GM19324 (cell line): ENCODE measurements around the gene IGFBP3.

Source experiments
- ATAC-seq: cut with Tn5 transposase; IDR thresholded peaks from one replicate; pipeline ENCODE4 v1.9.1; 2021; ENCODE audit warnings: mild to moderate bottlenecking, moderate library complexity; ENCODE audit not compliant: unreplicated experiment, low FRiP score

The IGFBP3 gene

DNA sequence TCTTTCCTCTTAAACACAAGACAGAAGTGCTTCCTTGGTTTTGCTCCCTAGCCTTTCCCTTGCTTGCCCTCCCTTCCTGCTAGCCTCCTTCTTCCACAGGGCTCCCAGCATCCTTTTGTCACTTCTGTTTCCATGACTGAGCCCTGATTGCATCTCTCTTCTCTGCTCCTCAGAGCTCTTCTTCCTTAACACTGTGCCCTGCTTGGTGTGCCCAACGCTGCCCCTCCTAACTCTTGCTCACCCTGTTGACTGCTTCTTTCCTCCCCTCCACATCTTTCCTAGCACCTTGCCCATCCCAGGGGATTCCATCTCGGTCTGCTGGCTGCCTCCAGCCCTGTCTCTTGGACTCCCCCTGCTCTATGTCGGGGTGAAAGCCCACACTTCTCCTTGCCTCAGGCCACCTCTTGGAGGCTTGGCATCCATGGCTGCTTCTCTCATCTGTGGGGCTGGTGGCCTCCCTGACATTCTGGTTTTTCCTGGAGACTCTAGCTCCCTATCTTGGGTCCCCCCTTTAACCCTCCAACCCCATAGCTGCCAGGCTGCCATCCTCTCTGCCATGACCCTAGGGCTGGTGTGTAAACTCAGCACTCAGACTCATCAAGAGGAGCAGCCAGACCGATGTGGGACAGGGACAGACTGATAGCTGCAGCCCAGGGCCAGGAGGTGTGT is 26.9 kb downstream of the IGFBP3 start:
- ATAC-seq: no peak

DNA sequence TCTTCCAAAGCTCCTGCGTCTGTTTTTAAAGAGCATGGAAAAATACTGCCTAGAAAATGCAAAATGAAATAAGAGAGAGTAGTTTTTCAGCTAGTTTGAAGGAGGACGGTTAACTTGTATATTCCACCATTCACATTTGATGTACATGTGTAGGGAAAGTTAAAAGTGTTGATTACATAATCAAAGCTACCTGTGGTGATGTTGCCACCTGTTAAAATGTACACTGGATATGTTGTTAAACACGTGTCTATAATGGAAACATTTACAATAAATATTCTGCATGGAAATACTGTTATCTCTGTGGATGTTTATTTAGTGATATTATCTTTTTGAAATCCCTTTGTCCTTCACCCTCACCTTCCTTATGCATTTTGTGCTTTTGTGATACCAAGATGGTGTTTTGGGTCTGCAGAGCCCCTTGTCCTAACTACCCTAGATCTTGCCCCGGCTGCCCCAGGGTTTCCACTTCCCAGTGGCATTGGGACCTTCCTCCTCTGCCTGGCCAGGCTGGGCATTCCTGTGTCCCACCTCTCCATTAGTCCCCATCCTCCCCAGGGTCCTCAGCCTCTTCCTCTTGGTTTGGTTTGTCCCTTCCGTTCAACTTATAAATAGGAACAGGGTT is 27.6 kb downstream of the IGFBP3 start:
- no peak for ATAC-seq

DNA sequence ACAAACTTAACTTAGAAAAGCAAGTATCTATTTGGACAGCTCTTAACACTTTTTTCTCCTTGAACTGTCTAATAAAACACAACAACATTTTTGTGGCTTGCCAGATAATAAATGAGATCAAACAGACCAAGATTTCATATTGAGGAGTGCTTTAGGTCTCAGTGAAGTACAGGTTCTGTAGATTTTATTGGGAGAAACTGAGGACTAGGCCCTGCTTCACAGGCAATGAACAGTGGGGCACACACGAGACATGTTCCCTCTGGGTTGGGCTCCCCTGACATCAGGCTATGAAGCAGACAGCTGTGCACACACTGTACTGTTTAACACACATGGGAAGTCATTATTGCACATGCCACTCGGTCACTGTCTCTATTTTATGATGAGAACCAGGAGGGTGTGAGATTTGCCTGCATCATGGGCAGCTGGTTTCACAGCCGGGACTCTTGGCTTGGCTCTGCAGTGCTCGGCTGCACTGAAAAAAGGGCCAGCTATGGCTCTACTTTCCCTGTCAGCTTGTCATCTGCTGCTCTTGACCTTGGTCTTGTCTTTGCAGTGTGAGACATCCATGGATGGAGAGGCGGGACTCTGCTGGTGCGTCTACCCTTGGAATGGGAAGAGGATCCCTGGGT is 28.6 kb downstream of the IGFBP3 start:
- no peak for ATAC-seq

DNA sequence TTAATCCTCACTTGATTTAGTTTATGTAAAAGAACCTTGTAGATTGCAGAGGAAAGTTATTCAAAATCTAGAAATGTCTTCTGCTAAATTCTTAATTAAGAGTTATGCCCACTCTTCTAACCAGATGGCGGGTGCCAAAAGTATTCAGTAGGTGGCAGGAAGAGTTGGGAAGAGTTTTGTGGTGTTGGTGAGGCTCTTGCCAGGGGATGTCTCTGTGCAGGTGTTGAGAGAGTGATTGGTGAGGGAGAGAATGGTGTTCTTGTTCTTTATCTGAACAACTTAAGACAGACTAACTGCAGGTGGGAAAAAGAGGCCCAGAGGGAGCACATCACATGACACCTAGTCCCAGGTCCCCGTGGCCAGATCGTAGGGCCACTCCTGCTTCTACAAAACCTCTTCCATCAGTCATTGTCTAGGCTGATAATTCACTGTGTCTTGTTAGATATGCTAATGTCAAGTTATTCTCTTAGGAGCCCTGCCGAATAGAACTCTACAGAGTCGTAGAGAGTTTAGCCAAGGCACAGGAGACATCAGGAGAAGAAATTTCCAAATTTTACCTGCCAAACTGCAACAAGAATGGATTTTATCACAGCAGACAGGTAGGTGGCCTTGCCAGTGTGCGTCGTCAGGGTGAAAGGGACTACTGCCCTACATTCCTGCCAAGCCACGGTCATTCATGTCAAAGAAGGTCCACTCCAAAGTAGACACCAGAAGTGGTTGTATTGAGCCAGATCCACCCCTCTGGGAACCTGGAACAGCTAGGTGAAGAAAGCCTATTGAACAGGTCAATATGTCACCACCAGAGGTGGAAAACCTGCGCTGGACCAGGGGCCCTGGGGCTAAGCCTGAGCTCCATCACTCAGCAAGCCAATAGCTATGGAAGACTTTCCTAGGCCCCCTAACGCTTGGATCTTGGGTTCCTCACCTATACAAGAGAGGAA is 29.3 kb downstream of the IGFBP3 start:
- no peak for ATAC-seq

DNA sequence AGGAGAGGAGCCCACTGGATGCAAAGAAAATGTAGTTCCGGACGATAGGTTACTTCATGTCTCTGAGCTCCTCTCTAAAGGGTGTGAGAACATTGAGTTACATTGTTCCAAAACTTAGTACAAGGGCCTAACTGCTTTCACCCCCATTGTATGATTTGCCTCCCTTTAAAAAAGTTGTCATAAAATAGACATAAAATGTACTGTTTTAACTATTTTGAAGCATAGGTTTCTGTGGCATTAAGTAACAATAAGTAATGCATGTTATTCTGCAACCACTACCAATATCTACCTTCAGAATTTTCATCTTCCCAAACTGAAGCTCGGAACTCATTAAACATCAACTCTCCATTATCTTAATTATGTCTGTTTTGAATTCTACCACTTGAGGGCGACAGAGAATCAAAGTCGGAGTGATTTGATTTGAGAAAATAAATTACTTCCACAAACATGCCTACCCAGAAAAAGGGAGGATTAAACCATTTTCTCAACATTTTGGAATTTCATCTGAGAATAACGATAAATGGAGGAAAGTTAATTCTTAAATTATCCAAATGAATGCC is 30.1 kb downstream of the IGFBP3 start:
- ATAC-seq: no peak

DNA sequence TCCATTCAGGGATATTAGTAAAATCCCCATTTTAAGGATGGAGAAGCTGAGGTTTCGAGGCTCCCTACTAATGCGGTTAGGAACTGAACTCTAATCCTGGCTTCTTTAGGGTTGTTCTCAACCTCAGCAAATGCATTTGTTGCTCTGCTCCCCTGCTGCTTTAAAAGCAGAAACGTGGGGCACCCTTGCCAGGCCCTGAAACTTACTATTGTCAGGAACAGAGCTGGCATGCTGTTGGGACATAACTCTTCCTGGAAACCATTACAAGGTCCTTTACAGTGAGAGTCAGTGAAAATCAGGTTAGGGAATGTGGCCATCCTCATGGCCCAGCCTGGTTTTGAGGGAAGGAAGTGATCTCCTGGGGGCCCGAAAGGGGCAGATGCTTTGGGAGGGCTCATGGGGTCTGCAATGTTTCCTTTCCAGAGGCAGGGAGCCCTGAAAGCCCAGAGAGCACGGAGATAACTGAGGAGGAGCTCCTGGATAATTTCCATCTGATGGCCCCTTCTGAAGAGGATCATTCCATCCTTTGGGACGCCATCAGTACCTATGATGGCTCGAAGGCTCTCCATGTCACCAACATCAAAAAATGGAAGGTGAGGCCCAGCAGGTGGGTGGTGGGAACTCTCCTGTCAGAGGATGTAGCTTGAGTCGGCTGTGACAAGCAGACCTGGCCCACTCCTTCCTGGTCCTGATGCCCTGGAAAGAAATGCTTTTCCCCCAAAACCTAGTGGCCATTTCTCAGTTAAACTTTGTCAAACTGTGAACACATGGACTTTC is 30.8 kb downstream of the IGFBP3 start:
- ATAC-seq: no peak

DNA sequence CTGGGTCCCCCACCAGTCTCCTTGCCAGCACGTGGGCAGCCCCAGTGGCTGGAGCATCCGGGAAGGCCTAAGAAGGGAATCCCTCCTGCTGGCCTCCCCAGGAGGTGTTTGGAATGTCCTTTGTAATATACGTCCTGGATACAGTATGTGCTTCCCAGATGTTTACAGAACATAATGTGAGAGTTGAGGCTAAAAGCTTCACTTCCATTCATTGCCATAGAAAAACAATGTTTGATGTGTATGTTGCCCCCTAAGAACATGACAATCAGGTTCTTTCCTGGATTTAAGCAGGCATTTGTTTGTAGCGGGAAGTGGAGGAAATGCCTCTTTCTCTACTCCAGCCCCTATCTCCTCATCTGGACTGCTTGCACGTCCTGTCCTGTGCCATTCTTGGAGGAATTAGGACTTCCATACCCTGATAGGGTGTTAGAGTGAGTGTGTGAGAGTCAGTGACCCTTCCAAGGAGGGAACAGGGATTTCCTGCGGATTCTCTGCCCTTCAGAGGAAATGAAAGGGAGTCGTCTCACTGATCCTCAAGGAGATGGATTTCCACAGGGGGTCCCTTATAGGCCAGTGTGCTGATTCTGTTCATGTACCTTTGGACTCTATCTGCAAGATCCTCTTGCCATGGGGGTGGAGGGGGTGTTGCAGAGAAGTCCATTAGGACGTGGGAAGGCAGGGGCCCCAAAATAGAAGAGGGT is 31.6 kb downstream of the IGFBP3 start:
- ATAC-seq: no peak

DNA sequence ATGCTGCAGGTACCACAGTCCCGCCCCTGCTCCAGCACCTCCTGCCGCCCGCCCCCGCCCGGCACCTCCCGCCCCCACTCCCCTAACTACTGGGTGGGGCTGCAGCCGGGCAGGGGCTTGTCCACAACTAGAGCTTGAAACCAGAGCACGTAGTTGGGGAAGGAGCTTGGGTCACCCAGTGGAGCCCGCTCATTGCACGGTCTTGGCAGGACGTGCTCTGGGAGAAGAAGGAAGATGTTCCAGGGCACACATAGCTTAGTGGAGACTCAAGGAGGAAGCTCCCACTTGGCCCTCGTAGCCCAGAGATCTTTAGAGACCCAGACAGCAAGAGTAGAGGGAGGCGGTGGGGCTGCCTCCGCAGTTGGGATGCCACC is 32.1 kb downstream of the IGFBP3 start:
- no peak for ATAC-seq

DNA sequence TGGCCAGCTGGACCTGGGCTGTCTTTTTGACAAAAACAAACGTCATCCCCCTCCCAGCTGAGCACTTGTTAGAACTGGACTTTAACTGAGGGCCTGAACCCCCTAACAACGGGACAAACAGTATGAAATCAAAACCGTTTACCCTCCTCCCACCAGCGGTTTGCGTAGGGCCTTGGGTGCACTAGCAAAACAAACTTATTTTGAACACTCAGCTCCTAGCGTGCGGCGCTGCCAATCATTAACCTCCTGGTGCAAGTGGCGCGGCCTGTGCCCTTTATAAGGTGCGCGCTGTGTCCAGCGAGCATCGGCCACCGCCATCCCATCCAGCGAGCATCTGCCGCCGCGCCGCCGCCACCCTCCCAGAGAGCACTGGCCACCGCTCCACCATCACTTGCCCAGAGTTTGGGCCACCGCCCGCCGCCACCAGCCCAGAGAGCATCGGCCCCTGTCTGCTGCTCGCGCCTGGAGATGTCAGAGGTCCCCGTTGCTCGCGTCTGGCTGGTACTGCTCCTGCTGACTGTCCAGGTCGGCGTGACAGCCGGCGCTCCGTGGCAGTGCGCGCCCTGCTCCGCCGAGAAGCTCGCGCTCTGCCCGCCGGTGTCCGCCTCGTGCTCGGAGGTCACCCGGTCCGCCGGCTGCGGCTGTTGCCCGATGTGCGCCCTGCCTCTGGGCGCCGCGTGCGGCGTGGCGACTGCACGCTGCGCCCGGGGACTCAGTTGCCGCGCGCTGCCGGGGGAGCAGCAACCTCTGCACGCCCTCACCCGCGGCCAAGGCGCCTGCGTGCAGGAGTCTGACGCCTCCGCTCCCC is 32.7 kb downstream of the IGFBP3 start, which contains the start of gene IGFBP1:
IGFBP1 (plus strand) TSS at position 304 of the 808 bp plus-strand sequence; CDS start at position 469, 165 bp downstream.
- no peak for ATAC-seq

DNA sequence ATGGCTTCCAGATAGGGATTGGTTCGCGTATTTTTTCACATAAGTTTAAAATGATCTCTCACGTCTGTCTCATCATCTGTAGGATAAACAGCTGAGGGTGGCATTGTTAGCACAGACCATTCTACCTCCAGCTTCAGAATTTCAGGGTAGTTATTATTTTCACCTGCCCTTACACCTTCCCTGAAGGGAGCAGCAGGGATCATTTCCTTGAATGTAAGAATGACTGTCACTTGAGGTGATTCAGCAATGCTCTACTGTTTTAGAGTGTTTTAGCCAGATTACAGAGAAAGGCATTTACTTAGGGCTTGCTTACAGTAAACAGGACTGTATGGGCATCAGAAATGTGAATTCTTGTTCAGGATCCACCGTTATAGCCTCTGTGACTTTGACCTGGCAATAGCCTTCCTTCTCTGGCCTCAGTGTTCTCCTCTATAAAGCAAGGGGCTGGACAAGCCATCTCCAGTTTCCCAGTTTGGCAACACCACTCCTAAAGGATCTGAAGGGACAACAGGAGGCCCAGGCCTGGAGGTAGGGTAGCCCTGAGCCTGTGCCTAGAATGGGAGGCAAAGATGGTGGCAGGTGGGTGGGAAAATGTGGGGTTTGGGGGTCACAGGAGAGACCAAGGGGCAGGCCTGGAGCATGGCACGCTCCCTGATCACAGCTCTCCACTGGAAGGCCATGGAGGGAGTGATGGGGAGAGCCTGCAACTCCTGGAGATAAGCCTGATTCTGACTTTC is 34.0 kb downstream of the IGFBP3 start:
- no peak for ATAC-seq

DNA sequence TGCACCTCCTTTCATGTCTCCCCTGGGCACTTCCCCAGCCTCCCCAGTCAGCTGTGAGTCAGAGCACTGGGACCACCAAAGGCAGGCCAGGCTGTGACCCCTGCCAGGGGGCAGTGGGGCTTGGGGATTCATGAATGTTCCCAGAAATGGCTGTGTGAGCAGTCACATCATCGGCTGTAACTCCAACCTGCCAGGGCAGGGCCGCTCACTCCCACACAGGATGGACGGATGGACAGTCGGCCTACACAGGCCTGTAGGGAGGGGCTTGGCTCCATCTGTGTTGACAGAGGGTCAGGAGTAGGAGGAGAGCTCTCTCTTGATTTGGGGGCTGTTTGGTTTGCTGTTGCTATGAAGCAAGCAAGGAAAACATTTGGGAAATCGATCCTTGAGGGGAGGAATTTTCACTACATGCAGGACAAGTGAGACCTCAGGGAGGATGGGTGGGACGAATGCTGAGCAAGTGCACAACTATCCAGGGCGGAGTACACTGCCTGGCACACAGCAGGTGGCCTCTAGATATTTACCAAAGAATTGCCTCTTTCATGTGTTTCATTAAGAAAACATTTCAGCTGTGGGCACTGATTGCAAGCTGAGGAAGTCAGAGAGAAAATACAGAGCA is 35.7 kb downstream of the IGFBP3 start:
- no peak for ATAC-seq

DNA sequence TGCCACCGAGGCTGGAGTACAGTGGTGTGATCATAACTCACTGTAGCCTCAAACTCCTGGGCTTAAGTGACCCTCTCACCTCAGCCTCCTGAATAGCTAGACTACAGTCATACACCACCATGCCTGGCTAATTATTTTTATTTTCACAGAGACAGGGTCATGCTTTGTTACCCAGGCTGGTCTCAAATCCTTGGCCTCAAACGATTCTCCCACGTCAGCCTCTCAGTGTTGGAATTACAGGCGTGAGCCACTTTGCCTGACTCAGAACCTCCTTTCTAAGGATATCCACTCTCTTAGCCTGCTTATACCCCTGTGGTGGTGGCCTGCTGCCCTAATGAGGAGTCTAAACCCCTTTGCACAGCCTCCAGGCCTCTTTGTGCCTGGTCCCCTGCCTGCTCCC is 36.9 kb downstream of the IGFBP3 start:
- no peak for ATAC-seq

DNA sequence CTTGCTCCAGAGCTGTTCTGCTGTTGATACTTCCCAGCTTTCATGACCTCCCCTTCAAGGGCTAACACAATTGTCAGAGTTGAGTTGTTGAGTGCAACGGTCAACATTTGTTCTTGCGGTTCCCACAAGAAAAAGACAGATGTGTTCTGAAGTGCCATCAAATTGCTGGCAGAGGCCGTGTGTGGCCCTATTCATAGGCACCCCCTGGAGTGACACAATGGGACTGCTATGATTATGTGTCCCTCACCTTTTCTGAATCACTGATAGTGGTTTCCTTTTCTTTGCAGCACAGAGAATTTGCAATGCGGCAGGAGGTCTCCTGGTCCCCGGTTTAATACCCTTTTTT is 38.6 kb downstream of the IGFBP3 start:
- ATAC-seq: no peak

DNA sequence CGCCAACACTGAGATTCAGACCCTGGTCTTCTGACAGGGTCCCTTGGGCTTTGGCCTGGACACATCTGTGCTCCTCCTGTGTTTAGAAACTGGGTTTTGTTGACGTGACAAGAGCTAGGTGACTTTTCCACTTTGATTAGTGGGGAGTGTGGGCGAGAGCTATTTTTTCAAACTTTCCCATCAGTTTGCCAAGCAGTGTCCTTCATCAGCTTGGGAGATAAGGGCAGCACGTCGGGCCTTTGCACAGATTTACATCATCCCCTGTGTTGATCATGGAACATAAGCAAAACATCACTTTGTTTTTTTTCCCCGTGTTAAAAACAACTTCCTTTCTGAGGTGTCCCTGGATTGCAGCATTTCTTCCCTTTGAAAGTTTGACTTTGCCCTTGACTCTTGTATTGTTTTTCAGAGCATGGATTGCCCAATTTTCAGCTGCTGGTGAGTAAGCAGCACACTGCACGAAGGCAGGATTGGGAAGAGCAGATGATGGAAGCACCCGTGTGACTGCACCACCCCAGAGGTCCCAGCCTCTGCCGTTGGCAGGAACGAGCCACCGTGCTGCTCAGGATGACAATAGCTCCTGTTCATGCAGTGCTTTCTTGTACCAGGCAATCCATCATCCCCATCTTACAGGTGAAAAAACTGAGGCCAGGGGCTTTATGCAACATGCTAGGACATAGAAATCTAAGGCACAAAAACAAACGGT is 39.2 kb downstream of the IGFBP3 start:
- no peak for ATAC-seq

DNA sequence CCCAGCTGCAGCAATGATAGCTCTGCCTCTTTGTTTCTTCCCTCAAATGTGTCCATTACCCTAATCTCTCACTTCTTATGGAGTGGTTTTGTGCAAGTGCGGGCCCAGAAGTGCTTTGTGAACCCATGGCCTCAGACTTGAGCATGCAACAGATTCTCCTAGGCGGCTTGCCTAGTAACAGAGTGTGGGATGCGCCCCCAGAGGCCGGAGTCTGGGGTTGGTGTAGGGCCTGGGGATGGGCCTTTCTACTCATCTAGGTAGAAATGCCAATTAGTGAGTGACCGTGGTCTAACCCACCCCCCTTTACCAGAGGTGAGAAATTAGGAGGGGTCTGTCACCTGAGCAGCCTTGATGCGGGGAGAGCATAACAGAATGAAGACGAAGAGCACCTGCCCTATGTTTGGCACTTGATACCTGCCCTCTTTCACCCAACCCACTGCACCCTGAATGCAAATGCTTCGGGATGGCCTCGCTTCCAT is 39.8 kb downstream of the IGFBP3 start:
- no peak for ATAC-seq

DNA sequence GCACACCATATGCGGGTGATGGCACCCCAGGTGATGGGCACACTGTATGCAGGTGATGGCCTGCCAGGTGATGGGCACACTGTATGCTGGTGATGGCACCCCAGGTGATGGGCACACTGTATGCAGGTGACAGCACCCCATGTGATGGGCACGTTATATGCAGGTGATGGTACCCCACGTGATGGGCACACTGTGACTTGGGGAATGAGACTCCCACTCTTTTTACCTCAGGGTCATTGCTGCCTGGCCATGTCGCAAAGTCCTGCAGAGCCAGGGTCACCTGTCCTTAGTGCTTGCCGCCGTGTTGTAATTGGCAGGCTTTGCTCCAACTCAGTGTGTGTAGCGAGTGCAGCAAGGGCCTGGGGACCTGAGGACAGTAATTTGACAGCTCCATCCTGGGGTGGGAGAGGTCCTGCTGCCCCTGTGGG is 40.6 kb downstream of the IGFBP3 start:
- no peak for ATAC-seq
